AG04449 (cell line): ENCODE results near the gene PHLDB3.

Source experiments
- CTCF ChIA-PET: fragments of 350-600 bp; formaldehyde crosslinking; extraction: SDS; loops from one replicate; lab custom pipeline; 2021; ENCODE audit warnings: antibody characterized with exemption; lab: Yijun Ruan, JAX
- POLR2A ChIA-PET: fragments of 400-600, 350-600 bp; formaldehyde crosslinking; extraction: SDS; loops from one replicate; lab custom pipeline; 2020; ENCODE audit warnings: antibody characterized with exemption, inconsistent platforms; lab: Yijun Ruan, JAX
- DNase-seq: peaks from one replicate; pipeline ENCODE4 v3.0.0-alpha.2; 2010; ENCODE audit warnings: low read depth, low spot score
- H3K4me3 ChIP-seq: 2 replicates; pipeline ENCODE4 v1.5.1; 2011; ENCODE audit warnings: low read depth, mild to moderate bottlenecking, control low read depth, low read length
- TF ChIP-seq, protein P1 (sequence below): IDR thresholded peaks from one replicate; pipeline ENCODE4 v1.5.1; 2011; ENCODE audit warnings: mild to moderate bottlenecking, moderate library complexity, low read length, control low read depth, inconsistent platforms; ENCODE audit not compliant: insufficient read depth; ENCODE audit errors: missing control alignments

PHLDB3 gene

DNA sequence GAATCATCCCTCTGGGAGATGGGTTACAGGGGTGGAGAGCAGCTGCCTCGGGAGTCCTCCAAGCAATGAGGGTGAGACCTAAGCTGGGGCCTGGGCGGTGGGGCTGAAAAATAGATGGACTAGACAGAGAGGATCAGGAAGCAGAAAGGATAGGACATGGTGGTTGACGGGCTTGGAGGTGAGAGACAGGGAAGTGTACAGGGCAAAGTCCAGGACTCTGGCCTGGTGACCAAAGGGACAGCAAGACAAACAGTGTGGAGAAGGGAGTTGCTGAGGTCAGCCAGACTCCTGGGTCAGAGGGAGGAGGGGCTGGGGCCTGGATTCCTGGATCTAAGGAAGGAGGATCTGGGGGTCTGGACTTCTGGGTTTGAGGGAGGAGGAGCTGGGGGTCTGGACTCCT lies 5.5 kb downstream of the PHLDB3 start:
- H3K4me3 ChIP-seq, result no peak overlapping the region
- TF ChIP-seq, protein P1, sequence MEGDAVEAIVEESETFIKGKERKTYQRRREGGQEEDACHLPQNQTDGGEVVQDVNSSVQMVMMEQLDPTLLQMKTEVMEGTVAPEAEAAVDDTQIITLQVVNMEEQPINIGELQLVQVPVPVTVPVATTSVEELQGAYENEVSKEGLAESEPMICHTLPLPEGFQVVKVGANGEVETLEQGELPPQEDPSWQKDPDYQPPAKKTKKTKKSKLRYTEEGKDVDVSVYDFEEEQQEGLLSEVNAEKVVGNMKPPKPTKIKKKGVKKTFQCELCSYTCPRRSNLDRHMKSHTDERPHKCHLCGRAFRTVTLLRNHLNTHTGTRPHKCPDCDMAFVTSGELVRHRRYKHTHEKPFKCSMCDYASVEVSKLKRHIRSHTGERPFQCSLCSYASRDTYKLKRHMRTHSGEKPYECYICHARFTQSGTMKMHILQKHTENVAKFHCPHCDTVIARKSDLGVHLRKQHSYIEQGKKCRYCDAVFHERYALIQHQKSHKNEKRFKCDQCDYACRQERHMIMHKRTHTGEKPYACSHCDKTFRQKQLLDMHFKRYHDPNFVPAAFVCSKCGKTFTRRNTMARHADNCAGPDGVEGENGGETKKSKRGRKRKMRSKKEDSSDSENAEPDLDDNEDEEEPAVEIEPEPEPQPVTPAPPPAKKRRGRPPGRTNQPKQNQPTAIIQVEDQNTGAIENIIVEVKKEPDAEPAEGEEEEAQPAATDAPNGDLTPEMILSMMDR, result no peak
- DNase-seq, result no peak
- CTCF ChIA-PET, result interaction anchor here (1.4 to 12.9 kb wide), 3 partner anchors 20 to 51 kb away, joined by 3 to 95 read pairs (median 5); no protein-coding TSS in a partner anchor
- POLR2A ChIA-PET, result no interaction called here

DNA sequence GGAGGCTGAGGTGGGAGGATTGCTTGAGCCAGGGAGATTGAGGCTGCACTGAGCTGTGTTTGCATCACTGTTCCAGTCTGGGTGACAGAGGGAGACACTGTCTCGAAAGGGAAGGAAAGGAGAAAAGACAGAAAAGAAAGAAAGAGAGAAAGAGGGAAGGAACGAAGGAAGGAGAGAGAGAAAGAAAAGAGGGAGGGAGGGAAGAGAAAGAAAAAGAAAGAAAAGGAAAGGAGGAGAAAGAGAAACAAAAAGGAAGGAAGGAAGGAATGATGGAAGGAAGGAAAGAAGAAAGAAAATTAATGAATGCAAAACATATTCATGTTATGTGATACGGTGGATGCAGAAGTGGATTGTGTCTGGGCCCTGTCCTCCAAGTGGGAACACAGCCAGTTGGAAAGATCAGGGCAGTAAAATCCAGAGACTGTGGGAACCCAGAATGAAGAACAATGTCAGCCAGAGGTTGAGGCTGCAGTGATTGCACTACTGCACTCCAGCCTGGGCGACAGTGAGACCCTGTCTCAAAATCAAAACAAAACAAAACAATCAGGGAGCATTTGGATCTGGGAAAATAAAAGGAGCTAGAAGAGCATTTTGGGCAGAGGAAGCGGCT lies 6.2 kb downstream of the PHLDB3 start:
- no peak overlapping the region for H3K4me3 ChIP-seq
- TF ChIP-seq, protein P1, result no peak
- no peak for DNase-seq
- ChIA-PET CTCF (interaction anchor here (1.2 to 2.0 kb wide), 2 partner anchors 24 to 51 kb away, joined by 4 to 5 read pairs; no protein-coding TSS in a partner anchor), POLR2A (no interaction called here)

DNA sequence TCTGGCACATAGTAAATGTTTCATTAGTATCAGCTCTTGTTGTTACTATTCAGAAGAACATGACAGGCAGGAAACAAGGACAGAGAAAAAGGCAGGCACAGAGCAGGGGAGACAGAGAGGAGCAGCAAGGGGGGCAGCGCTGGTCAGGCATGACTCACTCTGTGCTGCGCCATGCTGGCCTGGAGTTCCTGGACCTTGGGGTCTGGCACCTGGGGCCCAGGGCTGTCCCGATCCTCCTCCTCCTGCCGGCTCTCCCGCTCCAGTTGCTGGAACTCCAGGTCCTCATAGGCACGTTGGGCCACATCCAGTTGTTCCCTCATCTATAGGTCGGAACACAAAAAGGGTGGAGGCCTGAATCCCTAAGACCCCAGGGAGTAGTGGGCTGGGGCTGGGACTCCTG lies 7.6 kb downstream of the PHLDB3 start:
- no peak for DNase-seq
- CTCF ChIA-PET, result interaction anchor here (0.8 to 2.9 kb wide), 4 partner anchors 21 to 50 kb away, joined by 3 to 15 read pairs (median 9); no protein-coding TSS in a partner anchor
- POLR2A ChIA-PET, result no interaction called here
- H3K4me3 ChIP-seq, result no peak overlapping the region
- TF ChIP-seq, protein P1, result no peak

GRCh38 chr19:43495082-43495481 lies 9.5 kb downstream of the PHLDB3 start:
- no peak overlapping the region for H3K4me3 ChIP-seq
- DNase-seq, result no peak
- TF ChIP-seq, protein P1, result no peak
- ChIA-PET CTCF (interaction anchor here (0.8 to 2.9 kb wide), 3 partner anchors 12 to 48 kb away, joined by 3 to 15 read pairs (median 13); no protein-coding TSS in a partner anchor), POLR2A (no interaction called here)

DNA sequence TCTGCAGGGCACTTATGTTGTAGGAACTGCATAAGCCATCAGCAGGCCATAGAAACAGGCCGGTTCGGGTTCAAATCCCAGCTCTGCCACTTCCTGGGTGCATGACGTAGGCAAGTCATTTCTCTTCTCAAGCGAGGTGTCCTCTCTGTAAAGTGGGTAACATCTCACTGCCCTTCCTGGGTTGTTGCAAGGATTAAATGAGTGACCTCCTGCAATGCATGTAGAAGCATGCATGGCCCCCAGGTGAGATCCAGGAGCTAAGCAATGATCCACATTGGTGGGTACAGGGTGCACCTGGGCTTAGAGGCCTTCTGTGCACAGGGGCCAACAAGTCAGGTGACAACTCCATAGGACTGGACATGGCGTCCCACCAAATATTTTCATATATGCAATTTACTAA lies 13.8 kb downstream of the PHLDB3 start:
- DNase-seq, result no peak
- POLR2A ChIA-PET, result no interaction called here
- no peak overlapping the region for H3K4me3 ChIP-seq
- CTCF ChIA-PET, result interaction anchor here (1.0 to 1.7 kb wide), 4 partner anchors 11 to 44 kb away, joined by 3 to 6 read pairs (median 4); partner anchors contain the start of gene PHLDB3
- TF ChIP-seq, protein P1, result no peak

GRCh38 chr19:43489979-43490599 lies 14.5 kb downstream of the PHLDB3 start:
- no peak overlapping the region for H3K4me3 ChIP-seq
- ChIA-PET CTCF (interaction anchor here (1.0 to 1.7 kb wide), 4 partner anchors 12 to 43 kb away, joined by 3 to 6 read pairs (median 4); partner anchors contain the start of gene PHLDB3), POLR2A (no interaction called here)
- TF ChIP-seq, protein P1, result no peak
- DNase-seq, result no peak
